NB4 (cell line): Measurements from ENCODE around the gene NKD1.

Source experiments
- POLR2A ChIP-seq: IDR thresholded peaks from 2 replicates; pipeline ENCODE4 v1.6.1; 2011; ENCODE audit warnings: mild to moderate bottlenecking; ENCODE audit not compliant: insufficient read length; ENCODE audit errors: extremely low read depth
- TF ChIP-seq, protein P1 (sequence below): IDR thresholded peaks from one replicate; pipeline ENCODE4 v1.5.1; 2012; ENCODE audit warnings: low read depth, low read length

DNA sequence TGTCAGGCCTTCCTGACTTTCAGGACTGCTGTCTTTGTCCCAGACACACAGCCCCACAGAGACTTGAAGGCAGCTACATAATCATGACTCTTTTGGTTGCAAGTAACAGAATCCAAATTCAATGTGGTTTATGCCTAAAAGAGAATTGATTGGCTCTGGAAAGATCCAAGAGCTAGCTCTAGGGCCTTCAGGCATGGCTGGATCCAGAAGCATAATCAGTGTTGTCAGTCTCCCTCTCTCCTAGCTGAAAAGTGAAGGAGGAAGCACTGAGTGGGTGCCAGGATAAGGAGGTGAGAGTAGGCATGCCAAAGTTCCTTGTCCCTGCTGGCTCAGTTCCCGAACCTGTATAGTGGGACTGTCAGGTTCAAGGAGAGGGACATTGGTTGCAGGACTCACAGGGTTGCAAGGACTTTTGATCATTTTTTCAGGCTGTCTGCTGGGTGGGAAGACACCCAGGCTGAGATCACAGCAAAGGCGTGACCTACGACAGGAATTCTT lies 107.4 kb downstream of the NKD1 start:
- TF ChIP-seq, protein P1, sequence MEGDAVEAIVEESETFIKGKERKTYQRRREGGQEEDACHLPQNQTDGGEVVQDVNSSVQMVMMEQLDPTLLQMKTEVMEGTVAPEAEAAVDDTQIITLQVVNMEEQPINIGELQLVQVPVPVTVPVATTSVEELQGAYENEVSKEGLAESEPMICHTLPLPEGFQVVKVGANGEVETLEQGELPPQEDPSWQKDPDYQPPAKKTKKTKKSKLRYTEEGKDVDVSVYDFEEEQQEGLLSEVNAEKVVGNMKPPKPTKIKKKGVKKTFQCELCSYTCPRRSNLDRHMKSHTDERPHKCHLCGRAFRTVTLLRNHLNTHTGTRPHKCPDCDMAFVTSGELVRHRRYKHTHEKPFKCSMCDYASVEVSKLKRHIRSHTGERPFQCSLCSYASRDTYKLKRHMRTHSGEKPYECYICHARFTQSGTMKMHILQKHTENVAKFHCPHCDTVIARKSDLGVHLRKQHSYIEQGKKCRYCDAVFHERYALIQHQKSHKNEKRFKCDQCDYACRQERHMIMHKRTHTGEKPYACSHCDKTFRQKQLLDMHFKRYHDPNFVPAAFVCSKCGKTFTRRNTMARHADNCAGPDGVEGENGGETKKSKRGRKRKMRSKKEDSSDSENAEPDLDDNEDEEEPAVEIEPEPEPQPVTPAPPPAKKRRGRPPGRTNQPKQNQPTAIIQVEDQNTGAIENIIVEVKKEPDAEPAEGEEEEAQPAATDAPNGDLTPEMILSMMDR: no peak
- no peak for TF ChIP-seq POLR2A
